CD4-positive, alpha-beta T cell (primary cell): Measurements from ENCODE around the gene GRID1. TPM values are rescaled to one million over a fixed set of nuclear protein-coding genes. Genes with fewer than 3 reads are reported as not detected.

Experiments
- ATAC-seq: fragments of 200-7000 bp; cut with Tn5 transposase; one replicate; pipeline ENCODE4 v1.10.0; 2022; ENCODE audit warnings: mild to moderate bottlenecking; ENCODE audit not compliant: poor library complexity
- CTCF ChIA-PET: fragments of 350-600 bp; sonication (Branson Sonifier 250); formaldehyde crosslinking; loops from one replicate; lab custom pipeline; 2021; ENCODE audit warnings: antibody characterized with exemption, inconsistent platforms; lab: Charles Lee
- POLR2A ChIA-PET: fragments of 350-600 bp; sonication (Branson Sonifier 250); formaldehyde crosslinking; loops from one replicate; lab custom pipeline; 2021; ENCODE audit warnings: antibody characterized with exemption, inconsistent platforms; lab: Charles Lee
- DNase-seq, 14 experiments: peaks; one replicate each; pipeline ENCODE4 v3.0.0-alpha.2; 2013 to 2020; ENCODE audit warnings: mixed read lengths in 2 of 14
- H3K27ac ChIP-seq, 2 donors: one replicate each; pipeline versions ENCODE4 v1.5.1 to v1.7.0; 2013; ENCODE audit warnings: low read length in 2 of 2, low read depth in 1 of 2, mild to moderate bottlenecking in 1 of 2
- H3K27me3 ChIP-seq, 2 experiments: 1 replicate in 1 of 2; 2 replicates in 1 of 2; pipeline versions ENCODE4 v1.6.1 to v1.7.0; 2013; ENCODE audit warnings: low read length in 2 of 2, control low read depth in 1 of 2, mild to moderate bottlenecking in 1 of 2, moderate library complexity in 1 of 2; ENCODE audit not compliant: insufficient read depth in 2 of 2, control insufficient read depth in 1 of 2
- H3K36me3 ChIP-seq: one replicate; pipeline ENCODE4 v1.6.1; 2013; ENCODE audit warnings: low read length, control low read depth; ENCODE audit not compliant: insufficient read depth
- H3K4me1 ChIP-seq: one replicate; pipeline ENCODE4 v1.6.1; 2013; ENCODE audit warnings: low read length, control low read depth; ENCODE audit not compliant: insufficient read depth
- H3K4me3 ChIP-seq: one replicate; pipeline ENCODE4 v1.5.1; 2013; ENCODE audit warnings: mild to moderate bottlenecking, low read length, moderate library complexity
- H3K9me3 ChIP-seq, 2 experiments: 1 replicate in 1 of 2; 2 replicates in 1 of 2; pipeline versions ENCODE4 v1.6.1 to v1.7.0; 2013; ENCODE audit warnings: low read length in 2 of 2, mild to moderate bottlenecking in 2 of 2, control low read depth in 1 of 2, moderate library complexity in 1 of 2; ENCODE audit not compliant: control insufficient read depth in 1 of 2, insufficient read depth in 1 of 2
- H3K27ac Mint-ChIP-seq: one replicate; pipeline ENCODE4 v1.8.0; 2020; ENCODE audit warnings: mixed read lengths
- H3K27me3 Mint-ChIP-seq: one replicate; pipeline ENCODE4 v1.8.0; 2021; ENCODE audit warnings: mixed read lengths
- H3K36me3 Mint-ChIP-seq: one replicate; pipeline ENCODE4 v1.8.0; 2021; ENCODE audit warnings: low read depth, mixed read lengths
- H3K4me1 Mint-ChIP-seq: one replicate; pipeline ENCODE4 v1.8.0; 2021; ENCODE audit warnings: low read depth, mixed read lengths
- H3K4me3 Mint-ChIP-seq: one replicate; pipeline ENCODE4 v1.8.0; 2020; ENCODE audit warnings: mild to moderate bottlenecking, mixed read lengths
- H3K9me3 Mint-ChIP-seq: one replicate; pipeline ENCODE4 v1.8.0; 2020; ENCODE audit warnings: mixed read lengths
- intact Hi-C, 2 experiments: fragments of 100-400 bp; cut with DNase I in 1 of 2; cut with micrococcal nuclease in 1 of 2; formaldehyde crosslinking; loops; one replicate each; pipeline versions ENCODE4 v1.15.1 to v1.9.0; 2023 to 2025; cut with DNase I, micrococcal nuclease
- total RNA-seq, 174 experiments: library from RNA in 2 of 174; stranded (reverse) in 2 of 174; gene quantifications; one replicate each; pipeline ENCODE4 v1.2.3 and lab custom pipeline; 2021 to 2026
- TF ChIP-seq, protein P1 (sequence below): fragments of 200-600 bp; IDR thresholded peaks from one replicate; pipeline ENCODE4 v1.8.0; 2022; ENCODE audit warnings: antibody characterized with exemption, mild to moderate bottlenecking

The GRID1 gene
- total RNA-seq, 2 experiments from 2014 or later = not detected

DNA sequence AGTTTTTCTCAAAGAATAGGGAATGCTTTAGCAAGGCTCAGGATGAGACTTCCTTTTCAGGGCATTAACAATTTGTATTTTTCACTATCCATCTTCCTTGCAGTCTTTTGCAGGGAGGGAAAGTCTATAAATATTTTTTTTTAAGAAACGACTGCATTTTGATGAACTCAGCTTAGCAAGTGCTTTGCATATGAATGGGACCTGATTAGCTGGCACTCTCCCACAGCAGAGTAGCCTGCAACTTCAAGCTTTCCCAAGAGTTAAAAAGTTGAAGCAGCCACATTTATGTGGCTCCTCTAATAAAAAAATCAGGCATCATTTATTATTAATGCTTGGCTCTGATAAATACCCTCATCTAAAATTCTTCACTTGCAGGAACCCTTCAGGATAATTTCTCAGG lies 134.0 kb downstream of the GRID1 start:
- Mint-ChIP-seq H3K36me3 (no peaks in the 10 kb centered on the region), H3K27me3 (no peaks in the 10 kb centered on the region), H3K4me1 (no peaks in the 10 kb centered on the region), H3K27ac (no peak overlapping the region), H3K9me3 (no peaks in the 10 kb centered on the region), H3K4me3 (no peak overlapping the region)
- Histone ChIP-seq H3K9me3 (peaks cover 0 to 5% of the 10 kb centered on the region in 2 experiments), H3K27me3 (no peaks in the 10 kb centered on the region), H3K36me3 (no peaks in the 10 kb centered on the region), H3K4me3 (no peak overlapping the region), H3K27ac (no peak overlapping the region), H3K4me1 (no peaks in the 10 kb centered on the region)
- intact Hi-C loops = no loop called here
- no peak for DNase-seq
- TF ChIP-seq, protein P1, sequence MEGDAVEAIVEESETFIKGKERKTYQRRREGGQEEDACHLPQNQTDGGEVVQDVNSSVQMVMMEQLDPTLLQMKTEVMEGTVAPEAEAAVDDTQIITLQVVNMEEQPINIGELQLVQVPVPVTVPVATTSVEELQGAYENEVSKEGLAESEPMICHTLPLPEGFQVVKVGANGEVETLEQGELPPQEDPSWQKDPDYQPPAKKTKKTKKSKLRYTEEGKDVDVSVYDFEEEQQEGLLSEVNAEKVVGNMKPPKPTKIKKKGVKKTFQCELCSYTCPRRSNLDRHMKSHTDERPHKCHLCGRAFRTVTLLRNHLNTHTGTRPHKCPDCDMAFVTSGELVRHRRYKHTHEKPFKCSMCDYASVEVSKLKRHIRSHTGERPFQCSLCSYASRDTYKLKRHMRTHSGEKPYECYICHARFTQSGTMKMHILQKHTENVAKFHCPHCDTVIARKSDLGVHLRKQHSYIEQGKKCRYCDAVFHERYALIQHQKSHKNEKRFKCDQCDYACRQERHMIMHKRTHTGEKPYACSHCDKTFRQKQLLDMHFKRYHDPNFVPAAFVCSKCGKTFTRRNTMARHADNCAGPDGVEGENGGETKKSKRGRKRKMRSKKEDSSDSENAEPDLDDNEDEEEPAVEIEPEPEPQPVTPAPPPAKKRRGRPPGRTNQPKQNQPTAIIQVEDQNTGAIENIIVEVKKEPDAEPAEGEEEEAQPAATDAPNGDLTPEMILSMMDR = no peak
- CTCF ChIA-PET = no interaction called here
- no peak for ATAC-seq
- POLR2A ChIA-PET = no interaction called here

DNA sequence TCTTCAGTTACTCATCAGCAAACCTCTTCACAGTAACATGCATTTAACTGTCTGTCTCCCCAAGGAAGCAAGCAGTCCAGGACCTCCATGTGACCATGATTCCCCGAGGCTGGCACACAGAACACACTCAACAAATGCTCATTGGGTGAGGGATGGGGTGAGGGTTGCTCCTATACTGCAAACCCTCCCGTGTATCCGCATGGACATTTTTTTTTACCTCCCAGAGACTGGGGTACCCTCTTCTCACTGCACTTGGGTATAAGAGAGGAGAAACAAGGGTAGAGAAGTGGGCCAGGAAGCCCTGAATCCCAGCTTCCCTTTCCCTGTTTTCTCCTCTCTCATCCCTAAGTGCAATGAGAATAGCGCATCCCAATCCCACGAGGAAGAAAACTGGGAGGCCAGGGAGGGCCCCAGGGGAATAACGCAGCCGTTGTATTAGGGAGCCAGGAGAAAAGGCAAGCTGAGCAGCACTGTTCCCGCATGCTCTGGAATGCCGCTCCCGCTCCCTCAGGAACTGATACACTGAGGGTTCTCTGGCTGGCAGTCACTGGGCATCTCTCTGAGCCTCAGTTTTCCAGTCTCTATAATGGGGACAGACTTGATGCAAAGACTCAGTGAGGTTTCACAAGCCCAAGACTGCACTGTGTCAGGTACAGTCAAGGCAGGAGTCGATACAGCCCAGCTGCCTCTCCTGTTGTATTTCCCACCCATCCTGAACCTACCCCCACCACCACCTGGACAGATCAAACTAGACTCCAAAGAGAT lies 134.6 kb downstream of the GRID1 start:
- no peak for ATAC-seq
- Histone ChIP-seq H3K27ac (no peak overlapping the region), H3K9me3 (peaks cover 0 to 5% of the 10 kb centered on the region in 2 experiments), H3K4me3 (no peak overlapping the region), H3K36me3 (no peaks in the 10 kb centered on the region), H3K27me3 (no peaks in the 10 kb centered on the region), H3K4me1 (no peaks in the 10 kb centered on the region)
- intact Hi-C loops = no loop called here
- H3K4me1 Mint-ChIP-seq = no peaks in the 10 kb centered on the region
- H3K36me3 Mint-ChIP-seq = no peaks in the 10 kb centered on the region
- no peak overlapping the region for H3K4me3 Mint-ChIP-seq
- DNase-seq = no peak
- CTCF ChIA-PET = no interaction called here
- H3K9me3 Mint-ChIP-seq = no peaks in the 10 kb centered on the region
- no peak overlapping the region for H3K27ac Mint-ChIP-seq
- POLR2A ChIA-PET = no interaction called here
- no peaks in the 10 kb centered on the region for H3K27me3 Mint-ChIP-seq
- TF ChIP-seq, protein P1 = no peak

DNA sequence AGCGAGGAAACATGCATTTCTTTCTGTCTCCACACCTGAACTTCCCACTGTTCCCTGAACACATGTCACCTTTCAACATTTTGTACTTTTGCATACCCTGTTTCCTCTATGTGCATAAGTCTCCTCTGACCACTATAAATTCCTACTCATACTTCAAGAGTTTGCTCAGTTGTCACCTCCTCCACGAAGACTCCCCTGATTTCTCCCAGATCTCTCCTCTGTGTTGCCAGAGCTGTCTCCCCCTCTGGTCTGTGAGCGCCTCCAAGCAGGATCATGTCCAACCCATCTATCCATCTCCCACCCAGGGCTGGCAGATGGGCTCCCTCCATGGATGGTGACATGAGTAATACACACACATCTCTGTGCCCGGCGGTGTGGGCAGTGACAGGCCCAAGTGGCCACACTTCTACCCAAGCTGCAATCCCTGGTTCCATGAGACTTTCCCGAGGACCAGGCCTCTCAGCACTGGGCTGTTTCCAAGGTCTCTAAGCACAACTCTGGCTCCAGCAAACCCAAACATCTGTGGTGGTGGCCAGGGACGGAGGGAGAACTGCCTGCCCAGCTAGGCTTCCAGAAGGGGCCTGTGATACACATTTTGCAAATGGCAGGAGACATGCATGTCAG lies 135.9 kb downstream of the GRID1 start:
- Histone ChIP-seq H3K4me3 (no peak overlapping the region), H3K4me1 (no peaks in the 10 kb centered on the region), H3K27me3 (no peaks in the 10 kb centered on the region), H3K27ac (no peak overlapping the region), H3K9me3 (no peaks in the 10 kb centered on the region), H3K36me3 (no peaks in the 10 kb centered on the region)
- Mint-ChIP-seq H3K4me1 (no peaks in the 10 kb centered on the region), H3K4me3 (no peak overlapping the region), H3K27ac (no peak overlapping the region), H3K36me3 (no peaks in the 10 kb centered on the region), H3K9me3 (no peaks in the 10 kb centered on the region), H3K27me3 (no peaks in the 10 kb centered on the region)
- ChIA-PET CTCF (no interaction called here), POLR2A (no interaction called here)
- intact Hi-C loops = no loop called here
- ATAC-seq (no peak), DNase-seq (no peak)
- TF ChIP-seq, protein P1 = no peak
